Measurements from ENCODE around the gene LRRC27. TPM values are rescaled to one million over a fixed set of nuclear protein-coding genes. Genes with fewer than 3 reads are reported as not detected.
"Not testable (repeated sequence)": the region's sequence is repeated elsewhere in the genome, so short reads cannot be mapped to it uniquely, and the experiment has no call there.

LRRC27 gene
- total RNA-seq, 1 donor from 2014 or later, result 10.9 TPM

DNA sequence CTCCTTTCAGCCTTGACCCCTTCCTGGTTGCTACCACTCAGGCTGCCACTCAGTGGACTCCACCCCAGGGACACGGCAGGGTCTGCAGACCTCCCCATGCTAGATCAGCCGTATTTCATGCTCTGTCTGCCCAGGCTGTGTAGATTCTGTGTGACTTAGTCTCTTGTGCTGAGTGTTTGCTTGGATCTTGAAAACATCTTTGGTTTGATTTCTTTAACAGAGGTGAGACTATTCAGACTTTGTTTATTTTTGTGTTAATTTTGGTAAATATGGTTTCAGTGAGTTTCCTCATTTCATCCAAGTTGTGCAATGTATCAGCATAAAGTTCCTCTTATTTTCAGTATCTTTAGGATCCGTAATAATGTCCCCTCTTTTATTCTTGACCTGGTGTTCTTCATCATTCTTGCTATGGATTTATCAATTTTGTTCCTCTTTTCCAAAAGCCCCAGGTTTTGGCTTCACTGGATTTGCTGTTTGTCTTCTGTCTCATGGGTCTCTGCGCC, 43.9 kb downstream of the LRRC27 start:
- no peak for DNase-seq

DNA sequence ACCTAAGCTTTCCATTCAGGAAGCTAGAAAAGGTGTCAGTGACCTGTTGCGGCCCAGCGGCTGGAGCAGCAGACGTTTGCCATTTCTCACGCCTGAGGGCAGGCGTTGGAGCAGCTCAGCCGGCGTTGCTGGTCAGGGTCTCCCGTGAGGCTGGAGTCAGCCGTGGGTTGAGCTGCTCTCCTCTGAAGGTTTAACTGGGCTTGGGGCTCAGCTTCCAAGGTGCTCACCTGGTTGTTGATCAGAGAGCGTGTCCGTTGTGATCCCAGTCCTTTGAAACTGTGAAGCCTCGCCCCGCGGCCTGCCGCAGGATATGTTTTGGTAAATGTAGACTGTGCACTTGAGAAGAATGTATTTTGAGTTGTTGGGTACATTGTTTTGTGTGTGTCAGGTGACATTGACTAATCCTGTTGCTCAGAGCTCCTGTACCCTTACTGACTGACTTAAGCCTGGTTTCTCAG, 44.4 kb downstream of the LRRC27 start:
- no peak for DNase-seq

DNA sequence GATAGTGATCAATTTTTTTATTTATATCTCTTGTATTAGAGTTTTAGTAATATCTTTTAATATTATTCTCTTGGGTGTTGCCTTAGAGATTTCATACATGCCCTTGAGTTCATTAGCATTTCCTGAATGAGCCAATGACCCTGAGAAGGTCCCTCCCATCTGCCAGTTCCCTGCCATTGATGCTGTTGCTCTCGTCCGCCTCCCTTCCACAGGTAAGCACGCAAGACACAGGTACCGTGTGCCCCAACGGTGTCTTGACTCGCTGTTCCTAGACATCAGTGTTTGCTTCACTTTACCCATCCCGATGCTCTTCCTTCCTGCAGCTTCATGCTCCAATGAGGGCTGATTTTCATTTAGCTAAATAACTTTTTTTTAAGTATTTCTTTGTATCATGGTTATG, 45.3 kb downstream of the LRRC27 start:
- no peak for DNase-seq

DNA sequence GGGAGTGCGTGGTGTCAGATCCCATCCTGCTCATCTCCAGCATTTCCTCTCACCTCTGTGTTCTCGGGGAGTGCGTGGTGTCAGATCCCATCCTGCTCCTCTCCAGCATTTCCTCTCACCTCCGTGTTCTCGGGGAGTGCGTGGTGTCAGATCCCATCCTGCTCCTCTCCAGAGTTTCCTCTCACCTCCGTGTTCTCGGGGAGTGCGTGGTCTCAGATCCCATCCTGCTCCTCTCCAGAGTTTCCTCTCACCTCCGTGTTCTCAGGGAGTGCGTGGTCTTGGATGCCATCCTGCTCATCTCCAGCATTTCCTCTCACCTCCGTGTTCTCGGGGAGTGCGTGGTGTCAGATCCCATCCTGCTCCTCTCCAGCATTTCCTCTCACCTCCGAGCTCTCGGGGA, 47.0 kb downstream of the LRRC27 start:
- not testable (repeated sequence) for DNase-seq

DNA sequence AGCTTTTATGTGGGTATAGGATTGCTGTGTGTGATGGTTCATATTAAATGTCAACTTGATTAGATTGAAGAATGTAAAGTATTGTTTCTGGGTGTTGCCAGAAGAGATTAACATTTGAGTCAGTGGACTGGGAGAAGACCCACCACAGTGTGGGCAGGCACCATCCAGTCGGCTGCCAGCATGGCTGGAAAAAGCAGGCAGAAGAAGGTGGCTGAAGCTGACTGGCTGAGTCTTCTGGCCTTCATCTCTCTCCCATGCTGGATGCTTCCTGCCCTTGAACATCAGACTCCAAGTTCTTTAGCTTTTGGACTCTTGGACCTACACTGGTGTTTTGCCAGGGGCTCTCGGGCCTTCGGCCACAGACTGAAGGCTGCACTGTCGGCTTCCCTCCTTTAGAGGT, 49.0 kb downstream of the LRRC27 start:
- DNase-seq, result not testable (repeated sequence)

DNA sequence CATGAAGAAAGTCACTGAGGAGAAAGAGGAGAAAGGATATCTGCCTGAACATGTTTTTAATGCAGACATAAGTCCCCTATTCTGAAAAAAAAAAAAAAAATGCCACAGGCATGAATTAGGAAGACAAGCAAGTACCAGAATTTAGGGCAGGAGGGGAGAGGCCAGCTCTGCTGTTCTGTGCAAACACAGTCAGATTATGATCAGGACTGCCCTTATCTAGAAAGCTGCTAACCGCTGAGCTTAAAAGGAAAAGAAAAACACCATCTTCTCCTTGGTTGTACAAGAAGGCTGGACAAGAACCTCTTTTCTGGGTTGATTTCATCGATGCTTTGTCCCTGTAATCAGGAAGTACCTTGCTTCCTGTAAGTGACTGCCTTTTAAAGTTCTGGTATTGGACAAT, 49.7 kb downstream of the LRRC27 start:
- no peak for DNase-seq

DNA sequence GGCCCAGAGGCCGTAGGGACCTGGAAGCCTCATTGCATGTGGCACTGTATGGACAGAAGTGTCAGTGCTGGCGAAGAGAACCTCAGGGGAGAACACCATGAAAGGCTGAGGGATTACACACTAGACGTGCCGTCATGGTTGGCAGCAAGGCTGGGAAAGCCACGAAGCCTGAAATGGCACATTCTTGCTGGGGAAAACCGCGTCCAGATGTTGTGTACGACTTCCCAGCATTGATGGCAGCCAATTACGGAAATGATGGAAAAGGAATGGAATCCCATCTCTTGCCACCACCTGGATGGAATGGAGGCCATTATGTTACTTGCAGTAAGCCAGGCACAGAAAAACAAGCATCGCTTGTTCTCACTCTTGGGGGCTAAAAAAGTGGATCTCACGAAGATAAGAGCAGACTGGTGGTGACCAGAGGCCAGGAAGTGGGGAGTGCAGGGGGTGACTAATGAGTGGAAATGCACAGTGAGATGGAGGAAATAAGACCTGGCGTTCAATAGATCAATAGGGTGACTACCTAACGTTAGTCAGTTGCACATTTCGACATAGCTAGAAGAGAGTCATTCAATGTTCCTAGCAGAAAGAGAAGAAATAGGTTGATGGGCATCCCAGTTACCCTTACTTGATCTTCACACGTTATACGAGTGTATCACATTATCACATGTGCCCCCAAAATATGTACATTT, 50.4 kb downstream of the LRRC27 start:
- peak; percentile 42 for DNase-seq

DNA sequence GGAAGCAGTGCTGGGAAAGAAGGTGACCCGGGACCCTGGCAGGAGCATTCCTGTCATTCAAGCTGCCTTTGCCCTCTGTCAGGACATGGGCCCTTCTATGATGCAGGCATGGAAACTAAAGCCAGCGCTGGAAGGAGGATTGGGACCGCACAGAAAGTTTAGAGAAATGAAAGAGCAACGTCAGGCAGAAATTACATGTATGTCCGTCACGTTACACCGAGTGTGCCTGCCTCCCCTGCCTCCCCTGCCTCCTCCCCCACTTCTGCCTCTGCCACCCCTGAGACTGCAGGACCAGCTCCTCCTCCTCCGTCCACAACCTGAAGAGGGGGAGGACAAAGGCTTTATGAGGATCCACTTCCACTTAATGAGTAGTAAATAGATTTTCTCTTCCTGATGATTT, 51.1 kb downstream of the LRRC27 start:
- DNase-seq, result no peak

DNA sequence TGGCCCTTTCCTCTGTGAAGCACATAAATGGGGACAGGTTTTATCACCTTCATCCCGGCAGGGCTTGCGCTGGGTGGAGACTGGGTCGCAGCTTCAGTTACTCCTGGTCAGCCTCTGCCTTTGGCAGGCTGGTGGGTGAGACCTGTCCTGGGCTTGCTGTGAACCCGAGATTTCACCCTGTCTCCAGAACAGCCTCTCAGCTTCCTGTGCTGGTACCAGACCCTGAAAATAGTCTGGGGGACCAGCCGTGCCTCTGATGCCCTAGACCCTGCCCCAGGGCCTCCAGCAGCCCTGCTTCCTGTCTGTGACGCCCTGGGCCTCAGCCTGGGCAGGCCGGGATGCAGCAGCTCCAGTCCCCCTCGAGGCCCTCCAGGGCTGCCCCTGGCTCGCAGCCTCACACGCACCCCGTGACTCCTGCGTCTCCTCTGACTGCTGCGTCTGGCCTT, 51.8 kb downstream of the LRRC27 start:
- no peak for DNase-seq

DNA sequence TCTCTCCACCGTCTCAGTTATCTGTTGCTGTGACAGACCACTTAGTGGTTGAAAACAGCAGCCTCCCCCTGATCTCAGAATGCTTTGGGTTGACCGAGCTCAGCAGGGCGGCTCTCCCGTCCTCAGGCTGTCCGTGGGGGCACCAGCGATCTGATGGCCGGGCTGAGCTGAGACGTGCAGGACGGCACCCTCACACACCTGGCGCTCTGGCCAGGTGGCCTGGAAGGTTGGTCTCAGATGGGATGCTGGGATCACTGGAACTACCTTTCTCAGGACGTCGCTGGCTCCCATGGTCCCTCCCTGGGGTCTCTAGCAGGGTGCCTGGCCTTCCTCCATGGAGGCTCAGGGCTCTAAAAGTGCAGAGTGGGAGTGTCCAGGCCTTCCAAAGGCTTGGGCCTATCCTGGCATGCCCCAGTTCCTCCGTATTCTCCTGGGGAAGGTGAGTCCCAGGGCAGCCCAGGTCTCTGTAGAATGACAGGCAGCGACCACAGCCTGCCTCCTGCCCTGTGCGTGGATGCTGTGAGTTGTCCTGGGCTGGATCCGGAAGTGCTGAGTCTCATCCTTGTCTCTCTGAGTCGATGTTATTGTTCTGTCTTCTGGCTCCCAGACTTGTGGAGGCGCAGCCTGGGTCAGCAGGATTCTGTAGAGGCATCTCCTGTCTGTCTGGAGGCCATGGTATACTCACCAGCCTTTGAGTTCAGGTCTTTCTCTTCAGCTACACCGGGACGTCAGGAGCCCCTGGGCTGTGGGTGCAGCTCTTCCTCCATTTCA, 52.8 kb downstream of the LRRC27 start:
- DNase-seq, result no peak

DNA sequence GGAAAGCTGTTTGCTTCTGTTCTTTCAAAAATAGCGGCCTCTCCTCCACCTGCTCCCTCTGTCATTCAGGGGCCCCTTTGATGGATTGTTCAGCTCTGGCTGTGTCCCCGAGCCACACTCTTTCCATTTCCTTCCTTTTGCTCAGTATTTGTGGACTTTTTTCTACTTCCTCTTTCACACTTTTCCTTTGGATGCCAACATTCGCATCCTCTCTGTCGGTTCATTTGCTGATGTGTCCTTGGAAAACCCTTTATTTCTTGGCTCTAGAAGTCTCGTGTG, 53.3 kb downstream of the LRRC27 start:
- DNase-seq, result no peak

DNA sequence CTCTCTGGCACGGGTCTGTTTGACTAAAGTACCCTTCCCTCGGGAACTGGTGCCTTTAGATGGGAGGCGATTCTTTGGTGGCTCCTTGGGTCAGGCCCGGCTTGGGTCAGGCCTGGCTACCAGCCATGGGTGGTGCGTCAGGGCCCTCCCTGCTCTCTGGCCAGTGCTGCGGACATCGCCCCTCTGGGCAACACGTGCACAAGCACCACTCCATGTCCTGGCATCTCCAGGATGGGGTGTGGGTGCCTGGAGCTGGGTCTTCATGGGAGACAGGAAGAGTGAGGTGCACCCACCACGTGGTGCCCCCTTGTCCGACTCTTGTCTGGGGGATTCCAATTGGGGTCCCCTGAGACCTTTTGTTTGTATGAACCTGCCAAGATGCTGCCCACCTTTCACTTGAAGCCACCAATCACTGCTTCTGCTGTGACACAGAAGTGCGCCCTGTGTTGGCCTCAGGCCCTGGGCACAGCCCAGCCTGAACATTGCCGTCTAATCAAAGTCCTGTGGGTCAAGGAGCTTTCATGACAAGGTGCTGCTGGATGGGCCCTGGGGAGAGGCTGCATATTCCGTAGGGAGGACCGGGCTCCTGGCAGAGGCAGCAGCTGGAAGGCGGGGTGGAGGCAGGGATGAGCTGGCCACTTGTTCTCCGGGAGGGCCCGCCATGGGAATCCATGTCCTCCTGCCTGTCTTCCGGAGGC, 53.9 kb downstream of the LRRC27 start:
- no peak for DNase-seq

DNA sequence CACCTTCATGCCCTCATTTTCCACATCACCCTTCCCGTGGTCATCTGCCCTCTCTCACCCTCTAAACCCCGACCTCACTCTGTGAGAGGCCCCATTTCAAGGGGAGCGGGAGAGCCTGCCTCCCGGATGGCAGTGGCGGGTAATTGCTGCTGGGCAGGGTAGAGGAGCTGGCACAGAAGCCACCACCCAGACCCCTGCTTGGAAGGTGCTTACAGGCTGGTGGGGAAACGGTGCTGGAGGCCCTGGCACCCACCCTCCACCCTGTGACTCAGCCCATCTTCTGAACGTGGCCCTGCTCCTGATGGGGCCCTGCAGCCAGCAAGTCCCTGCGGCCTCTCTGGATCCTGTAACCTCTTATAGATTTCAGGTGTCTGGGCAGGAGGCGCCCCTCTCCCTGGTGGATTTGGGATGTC, 54.4 kb downstream of the LRRC27 start:
- DNase-seq, result no peak

DNA sequence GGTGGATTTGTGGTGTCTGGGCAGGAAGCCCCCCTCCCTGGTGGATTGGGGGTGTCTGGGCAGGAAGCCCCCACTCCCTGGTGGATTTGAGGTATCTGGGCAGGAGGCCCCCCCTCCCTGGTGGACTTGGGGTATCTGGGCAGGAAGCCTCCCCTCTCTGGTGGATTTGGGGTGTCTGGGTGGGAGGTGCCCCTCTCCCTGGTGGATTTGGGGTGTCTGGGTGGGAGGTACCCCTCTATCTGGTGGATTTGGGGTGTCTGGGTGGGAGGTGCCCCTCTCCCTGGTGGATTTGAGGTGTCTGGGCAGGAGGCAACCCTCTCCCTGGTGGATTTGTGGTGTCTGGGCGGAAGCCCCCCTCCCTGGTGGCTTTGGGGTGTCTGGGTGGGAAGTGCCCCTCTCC, 54.9 kb downstream of the LRRC27 start:
- DNase-seq, result not testable (repeated sequence)

DNA sequence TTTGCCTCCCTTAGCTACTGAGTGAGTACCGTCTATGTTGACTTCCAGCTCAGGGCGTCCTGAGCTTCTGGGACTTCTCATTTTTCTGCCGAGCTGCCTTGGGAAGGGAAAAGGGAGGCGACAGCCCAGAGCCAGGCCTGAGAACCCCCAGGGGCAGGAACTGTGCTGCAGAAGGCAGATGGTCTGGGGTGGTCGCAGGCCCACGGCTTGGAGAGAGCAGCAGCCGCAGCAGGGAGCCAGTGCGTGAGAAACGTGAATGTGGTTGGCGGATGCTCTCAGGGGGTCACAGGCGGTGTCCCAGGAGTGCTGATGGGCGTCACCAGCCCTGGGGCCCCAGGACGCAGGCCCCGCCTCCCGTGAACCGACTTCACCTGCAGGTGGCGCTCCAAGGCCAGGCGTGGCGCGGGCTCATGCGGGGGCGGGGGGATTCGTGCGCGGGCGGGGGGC, 55.8 kb downstream of the LRRC27 start:
- DNase-seq, result peak; percentile 66

DNA sequence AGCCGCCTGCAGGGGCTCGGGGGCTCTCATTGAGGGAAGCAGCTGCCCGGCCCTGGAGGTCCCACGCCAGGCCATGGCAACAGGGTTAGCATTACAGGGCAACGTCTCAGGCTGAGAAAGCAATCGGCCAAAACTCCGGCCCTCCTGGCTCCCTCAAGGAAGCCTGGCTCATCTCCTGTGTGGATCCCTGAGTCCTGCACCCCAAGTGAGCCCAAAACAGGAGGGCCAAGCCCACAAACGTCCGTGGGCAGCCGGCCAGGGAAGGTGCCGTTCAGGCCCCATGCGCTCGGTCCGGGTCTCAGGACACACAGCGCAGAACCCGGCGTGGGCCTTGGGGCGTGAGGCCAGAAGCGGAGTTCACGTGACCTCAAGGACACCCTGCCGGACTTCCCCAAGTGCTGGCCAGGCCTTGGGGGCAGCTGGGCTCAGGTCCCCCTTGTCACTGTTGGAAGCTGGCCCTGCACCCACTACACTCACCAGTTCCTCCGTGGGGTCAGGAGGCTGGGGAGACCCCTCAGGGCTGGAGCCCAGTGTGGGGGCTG, 57.0 kb downstream of the LRRC27 start:
- no peak for DNase-seq

DNA sequence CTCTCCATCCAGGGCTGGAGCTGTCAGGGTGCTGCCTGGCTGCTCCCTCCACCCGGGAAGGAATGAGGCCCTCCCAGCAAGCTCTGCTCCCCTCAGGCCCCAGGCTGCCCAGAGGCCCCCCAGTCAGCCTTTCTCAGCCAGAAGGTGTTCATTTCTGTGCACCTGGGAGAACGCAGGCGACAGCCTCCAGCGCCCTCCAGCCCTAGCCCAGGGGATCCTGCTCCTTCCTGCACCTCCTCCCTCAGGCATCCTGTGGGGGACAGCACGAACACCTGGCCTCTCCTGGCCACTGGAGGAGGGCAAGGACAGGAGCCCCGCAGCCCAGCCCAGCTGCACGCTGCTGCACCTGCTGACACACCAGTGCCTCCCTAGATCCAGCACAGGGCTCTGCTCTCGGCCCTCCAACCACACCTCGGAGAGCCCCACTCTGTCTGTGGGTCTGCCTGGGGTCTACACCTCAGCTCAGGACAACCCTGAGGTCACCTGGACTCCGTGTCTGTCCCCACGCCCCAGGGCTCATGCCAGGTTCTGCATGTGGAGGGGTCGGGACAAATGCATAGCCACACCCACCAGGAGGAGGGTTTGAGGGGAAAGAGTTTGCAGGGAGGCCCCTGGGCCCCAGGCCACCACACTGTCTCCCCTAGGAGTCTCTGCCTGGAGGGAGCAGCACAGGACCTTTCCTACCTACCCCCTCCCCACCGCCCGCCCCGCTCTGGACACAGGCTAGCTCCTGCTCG, 57.6 kb downstream of the LRRC27 start:
- DNase-seq, result no peak

DNA sequence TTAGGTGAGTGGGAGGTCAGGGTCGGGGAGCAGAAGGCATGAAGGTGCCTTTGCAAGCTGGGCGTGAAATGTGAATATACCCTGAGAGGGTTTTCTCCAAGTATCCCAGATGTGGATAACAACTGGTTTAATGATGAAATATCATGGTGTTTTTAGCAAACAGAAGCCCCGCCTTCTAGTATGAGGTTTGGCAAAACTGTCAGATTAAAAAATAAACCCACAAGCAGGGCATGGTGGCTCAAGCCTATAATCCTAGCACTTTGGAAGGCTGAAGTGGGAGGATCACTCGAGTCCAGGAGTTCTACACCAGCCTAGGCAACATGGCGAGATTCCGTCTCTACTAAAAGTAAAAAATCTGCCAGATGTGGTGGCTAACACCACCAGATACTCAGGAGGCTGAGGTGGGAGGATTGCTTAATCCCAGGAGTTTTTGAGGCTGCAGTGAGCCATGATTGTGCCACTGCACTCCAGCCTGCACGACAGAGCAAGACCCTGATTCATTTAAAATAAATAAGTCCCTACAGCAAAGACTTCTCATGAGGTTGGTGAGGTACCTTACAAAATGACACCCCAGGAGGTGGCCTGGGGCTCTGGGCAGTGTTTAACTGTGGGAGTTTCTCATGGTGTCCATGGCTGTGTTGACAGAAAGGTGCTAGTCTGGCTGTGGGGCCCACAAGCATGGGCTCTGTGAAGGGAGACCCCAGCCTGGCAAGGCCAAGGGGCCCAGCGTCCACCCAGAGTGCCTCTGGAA, 58.4 kb downstream of the LRRC27 start:
- DNase-seq, result no peak

DNA sequence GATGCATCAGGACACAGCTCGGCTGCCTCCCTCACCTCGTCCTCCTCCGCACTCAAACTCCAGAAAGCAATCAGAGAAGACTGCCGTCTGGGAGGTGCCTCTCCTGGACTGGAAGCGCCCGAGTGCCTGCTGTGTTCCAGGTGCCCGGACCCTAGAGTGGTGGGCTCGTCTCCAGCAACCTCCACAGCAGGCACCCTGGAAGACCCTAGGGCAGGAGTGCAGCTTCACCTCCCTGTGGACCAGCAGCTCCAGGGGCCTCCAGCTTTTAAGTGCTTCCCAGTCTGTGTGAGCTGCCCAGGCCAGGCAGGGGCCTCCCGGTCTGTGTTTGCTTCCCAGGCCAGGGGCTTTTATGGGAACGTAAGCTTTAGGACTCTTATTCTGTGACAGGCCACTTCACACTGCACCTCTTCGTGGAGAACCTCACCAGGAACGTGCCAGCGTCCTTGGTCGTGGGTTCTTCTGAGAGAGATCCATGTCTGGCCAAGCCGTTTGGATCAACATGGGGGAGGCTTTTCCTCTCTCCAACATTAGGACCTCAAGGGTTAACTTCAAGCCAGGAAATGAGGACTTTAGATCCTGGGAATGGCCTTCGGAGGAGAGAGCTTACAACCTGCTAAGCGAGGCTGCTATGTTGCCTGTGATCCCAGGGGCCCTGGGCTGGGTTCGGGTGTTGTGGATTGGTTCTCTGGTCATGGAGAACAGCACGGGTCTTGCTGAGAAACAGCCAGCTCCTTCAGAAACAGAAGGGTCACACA, 59.1 kb downstream of the LRRC27 start:
- no peak for DNase-seq

DNA sequence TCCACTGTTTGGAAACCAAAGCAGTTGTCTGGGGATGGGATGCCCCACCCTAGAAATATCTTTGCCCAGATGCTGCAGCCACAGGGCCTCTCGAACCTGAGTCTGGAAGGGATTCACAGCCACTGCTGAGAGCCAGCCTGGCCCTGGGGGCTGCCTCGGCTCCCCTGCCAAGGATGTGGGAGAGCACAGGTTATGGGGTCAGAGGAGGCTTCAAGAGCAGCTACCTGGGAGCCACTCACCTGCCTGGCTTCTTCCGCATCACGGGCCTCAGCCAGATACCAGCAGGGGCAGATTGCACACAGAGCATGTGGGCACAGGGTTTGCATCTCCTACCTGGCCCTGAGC, 59.7 kb downstream of the LRRC27 start:
- DNase-seq, result no peak

DNA sequence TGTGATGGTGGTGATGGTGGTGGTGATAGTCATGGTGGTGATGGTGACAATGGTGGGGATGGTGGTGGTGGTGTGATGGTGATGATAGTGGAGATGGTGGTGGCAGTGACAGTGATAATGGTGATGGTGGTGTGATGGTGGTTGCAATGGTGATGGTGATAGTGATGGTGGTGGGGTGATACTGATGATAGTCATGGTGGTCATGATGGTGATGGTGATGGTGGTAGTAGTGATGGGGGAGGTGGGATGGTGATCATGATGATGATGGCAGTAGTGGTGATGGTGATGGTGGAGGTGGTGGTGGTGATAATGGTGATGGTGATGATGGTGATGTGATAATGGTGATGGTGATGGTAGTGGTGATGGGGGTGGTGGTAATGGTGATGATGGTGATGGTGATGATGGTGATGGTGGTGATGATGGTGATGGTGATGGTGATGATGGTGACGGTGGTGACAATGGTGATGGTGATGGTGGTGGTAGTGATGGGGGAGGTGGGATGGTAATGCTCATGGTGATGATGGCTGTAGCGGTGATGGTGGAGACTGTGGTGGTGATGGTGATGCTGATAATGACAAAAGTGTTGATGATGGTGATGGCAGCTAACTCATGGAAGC, 60.3 kb downstream of the LRRC27 start:
- no peak for DNase-seq
